Activated CD8-positive, alpha-beta memory T cell treated with anti-CD3 and anti-CD28 coated beads, Interleukin-2, amount 50 U/mL, for 4 hours (primary cell): Measurements from ENCODE around the gene YEATS2.

Experiments
- DNase-seq: peaks from one replicate; pipeline ENCODE4 v3.0.0-alpha.2; 2020

The YEATS2 gene

GRCh38 chr3:183815951-183816475, 118.4 kb downstream of the YEATS2 start:
- no peak for DNase-seq

GRCh38 chr3:183816681-183817510, 119.3 kb downstream of the YEATS2 start:
- DNase-seq, result no peak

GRCh38 chr3:183817639-183818038, 120.0 kb downstream of the YEATS2 start:
- DNase-seq, result no peak

GRCh38 chr3:183818041-183818620, 120.5 kb downstream of the YEATS2 start:
- no peak for DNase-seq

GRCh38 chr3:183818706-183819624, 121.4 kb downstream of the YEATS2 start:
- no peak for DNase-seq

GRCh38 chr3:183819831-183820230, 122.2 kb downstream of the YEATS2 start:
- DNase-seq, result no peak

GRCh38 chr3:183822631-183823030, 125.0 kb downstream of the YEATS2 start:
- DNase-seq, result no peak

GRCh38 chr3:183823963-183824362, 126.4 kb downstream of the YEATS2 start:
- no peak for DNase-seq

- DNase-seq, result peak; percentile 35
These were observed 127.3 kb downstream of the YEATS2 start for GRCh38 chr3:183824761-183825455.

GRCh38 chr3:183825456-183826161, 128.0 kb downstream of the YEATS2 start, which contains the start of gene MAP6D1:
TSS of gene MAP6D1 (minus strand) at chr3:183825577. CDS start at chr3:183825547, 30 bp downstream.
- peak; percentile 70 for DNase-seq

- DNase-seq, result no peak
These were observed 129.1 kb downstream of the YEATS2 start for GRCh38 chr3:183826448-183827250.

GRCh38 chr3:183827809-183828537, 130.4 kb downstream of the YEATS2 start:
- DNase-seq, result no peak

- no peak for DNase-seq
These were observed 130.9 kb downstream of the YEATS2 start for GRCh38 chr3:183828538-183828870.

- DNase-seq, result no peak
These were observed 131.9 kb downstream of the YEATS2 start for GRCh38 chr3:183829466-183829865.

GRCh38 chr3:183830187-183830586, 132.6 kb downstream of the YEATS2 start:
- no peak for DNase-seq

- DNase-seq, result no peak
These were observed 135.9 kb downstream of the YEATS2 start for GRCh38 chr3:183833516-183833915.

- no peak for DNase-seq
These were observed 139.8 kb downstream of the YEATS2 start for GRCh38 chr3:183837390-183837789.

- DNase-seq, result no peak
These were observed 140.3 kb downstream of the YEATS2 start for GRCh38 chr3:183837894-183838293.

- no peak for DNase-seq
These were observed 142.2 kb downstream of the YEATS2 start for GRCh38 chr3:183839751-183840150.

- DNase-seq, result no peak
These were observed 147.0 kb downstream of the YEATS2 start for GRCh38 chr3:183844606-183845005.
